Osteocyte (in vitro differentiated cells): Measurements from ENCODE around the gene PDE4D. TPM values are rescaled to one million over a fixed set of nuclear protein-coding genes. Genes with fewer than 3 reads are reported as not detected.

ENCODE experiments used
- DNase-seq: peaks from one replicate; pipeline ENCODE4 v3.0.0; 2021; ENCODE audit warnings: mixed read lengths; ENCODE audit not compliant: unreplicated experiment; ENCODE audit errors: extremely low spot score
- H3K27ac Mint-ChIP-seq: one replicate; pipeline ENCODE4 v1.8.0; 2021; ENCODE audit warnings: mild to moderate bottlenecking, mixed read lengths; ENCODE audit not compliant: unreplicated experiment
- H3K27me3 Mint-ChIP-seq: one replicate; pipeline ENCODE4 v1.8.0; 2021; ENCODE audit warnings: mixed read lengths; ENCODE audit not compliant: unreplicated experiment
- H3K36me3 Mint-ChIP-seq: one replicate; pipeline ENCODE4 v1.8.0; 2021; ENCODE audit warnings: mixed read lengths; ENCODE audit not compliant: unreplicated experiment
- H3K4me1 Mint-ChIP-seq: one replicate; pipeline ENCODE4 v1.8.0; 2021; ENCODE audit warnings: mixed read lengths; ENCODE audit not compliant: unreplicated experiment
- H3K4me3 Mint-ChIP-seq: one replicate; pipeline ENCODE4 v1.8.0; 2021; ENCODE audit warnings: mild to moderate bottlenecking, moderate library complexity, mixed read lengths; ENCODE audit not compliant: unreplicated experiment
- H3K9me3 Mint-ChIP-seq: one replicate; pipeline ENCODE4 v1.8.0; 2021; ENCODE audit warnings: mixed read lengths; ENCODE audit not compliant: unreplicated experiment
- total RNA-seq: library from RNA; stranded (reverse); gene quantifications from 2 replicates; pipeline ENCODE4 v1.2.1, GENCODE V29; 2021
- TF ChIP-seq, protein P1 (sequence below): fragments of 200-600 bp; sonication (generic); IDR thresholded peaks from 2 replicates; pipeline ENCODE4 v1.5.0; 2021; ENCODE audit warnings: antibody characterized with exemption, mild to moderate bottlenecking, moderate library complexity

Gene PDE4D
- total RNA-seq, 1 donor from 2014 or later: 24.2 TPM

DNA sequence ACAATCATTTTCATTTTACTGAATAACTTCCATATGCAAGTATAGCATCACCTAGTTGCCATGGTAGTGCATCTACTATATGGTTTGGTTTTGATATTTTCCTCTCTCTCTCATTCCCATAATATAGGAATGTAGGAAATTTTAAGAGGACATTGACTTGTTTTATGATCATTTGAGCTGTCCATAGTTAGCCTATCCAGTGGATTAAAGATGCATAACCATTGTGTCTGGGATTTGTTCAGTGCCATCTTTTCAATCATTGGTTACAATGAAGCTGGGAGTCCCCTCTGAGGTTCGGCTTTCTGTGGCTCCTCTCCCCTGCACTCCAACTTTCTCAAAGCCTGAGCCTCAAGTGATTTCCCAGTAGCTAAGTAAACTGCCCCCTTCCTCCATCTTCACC is 852.2 kb downstream of the PDE4D start:
- Mint-ChIP-seq H3K36me3 (no peaks in the 10 kb centered on the region), H3K4me1 (peaks cover 40% of the 10 kb centered on the region), H3K4me3 (no peak overlapping the region), H3K27ac (no peak overlapping the region), H3K9me3 (no peaks in the 10 kb centered on the region), H3K27me3 (no peaks in the 10 kb centered on the region)
- TF ChIP-seq, protein P1, sequence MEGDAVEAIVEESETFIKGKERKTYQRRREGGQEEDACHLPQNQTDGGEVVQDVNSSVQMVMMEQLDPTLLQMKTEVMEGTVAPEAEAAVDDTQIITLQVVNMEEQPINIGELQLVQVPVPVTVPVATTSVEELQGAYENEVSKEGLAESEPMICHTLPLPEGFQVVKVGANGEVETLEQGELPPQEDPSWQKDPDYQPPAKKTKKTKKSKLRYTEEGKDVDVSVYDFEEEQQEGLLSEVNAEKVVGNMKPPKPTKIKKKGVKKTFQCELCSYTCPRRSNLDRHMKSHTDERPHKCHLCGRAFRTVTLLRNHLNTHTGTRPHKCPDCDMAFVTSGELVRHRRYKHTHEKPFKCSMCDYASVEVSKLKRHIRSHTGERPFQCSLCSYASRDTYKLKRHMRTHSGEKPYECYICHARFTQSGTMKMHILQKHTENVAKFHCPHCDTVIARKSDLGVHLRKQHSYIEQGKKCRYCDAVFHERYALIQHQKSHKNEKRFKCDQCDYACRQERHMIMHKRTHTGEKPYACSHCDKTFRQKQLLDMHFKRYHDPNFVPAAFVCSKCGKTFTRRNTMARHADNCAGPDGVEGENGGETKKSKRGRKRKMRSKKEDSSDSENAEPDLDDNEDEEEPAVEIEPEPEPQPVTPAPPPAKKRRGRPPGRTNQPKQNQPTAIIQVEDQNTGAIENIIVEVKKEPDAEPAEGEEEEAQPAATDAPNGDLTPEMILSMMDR: no peak
- DNase-seq: no peak

GRCh38 chr5:59040804-59041201 is 852.7 kb downstream of the PDE4D start:
- H3K4me3 Mint-ChIP-seq: no peak overlapping the region
- TF ChIP-seq, protein P1: no peak
- H3K4me1 Mint-ChIP-seq: peaks cover 46% of the 10 kb centered on the region

DNA sequence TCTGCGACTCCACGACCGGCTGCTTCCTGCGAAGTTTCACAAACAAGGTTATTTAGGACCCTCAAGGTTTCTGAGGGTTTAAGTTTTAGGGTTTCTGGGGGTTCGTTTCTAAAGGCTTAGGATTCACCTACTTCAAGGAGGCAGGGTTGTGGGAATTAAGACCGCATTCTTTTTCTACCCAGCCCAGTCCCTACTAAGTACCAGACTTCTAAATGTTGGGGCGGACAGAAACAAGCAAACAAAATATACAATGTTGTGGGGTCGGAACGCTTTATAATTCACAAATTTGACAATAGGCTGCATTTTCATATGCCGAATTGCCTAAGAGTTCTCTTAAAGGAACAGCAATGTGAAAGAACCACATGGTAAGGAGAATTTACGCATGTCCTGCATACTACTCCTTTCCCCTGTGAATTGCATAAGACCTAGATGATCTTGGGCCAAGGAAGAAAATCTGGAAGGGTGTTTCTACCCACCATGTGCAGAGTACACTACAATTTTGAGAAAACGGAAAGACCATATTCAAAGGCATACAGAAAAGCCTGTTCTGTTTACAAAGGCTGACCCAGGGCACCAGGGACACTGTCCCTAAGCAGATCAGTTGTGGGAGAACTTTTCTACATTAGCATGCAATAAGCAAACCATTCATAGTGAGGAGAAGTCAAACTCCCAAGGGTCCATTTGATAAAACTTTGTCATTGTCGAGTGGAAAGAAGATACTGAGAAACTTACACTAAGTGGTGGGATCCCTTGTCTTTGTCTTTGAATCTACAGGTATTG is 853.3 kb downstream of the PDE4D start:
- peak overlapping the region; percentile 58 for H3K4me3 Mint-ChIP-seq
- no peaks in the 10 kb centered on the region for H3K9me3 Mint-ChIP-seq
- no peaks in the 10 kb centered on the region for H3K27me3 Mint-ChIP-seq
- H3K36me3 Mint-ChIP-seq: no peaks in the 10 kb centered on the region
- DNase-seq: no peak
- peaks cover 51% of the 10 kb centered on the region for H3K4me1 Mint-ChIP-seq
- no peak overlapping the region for H3K27ac Mint-ChIP-seq
- TF ChIP-seq, protein P1: no peak

More at GRCh38 chr5:59040804-59041201, 852.7 kb downstream of the PDE4D start:
- H3K9me3 Mint-ChIP-seq: no peaks in the 10 kb centered on the region
- H3K36me3 Mint-ChIP-seq: no peaks in the 10 kb centered on the region
- H3K27ac Mint-ChIP-seq: no peak overlapping the region
- no peak for DNase-seq
- H3K27me3 Mint-ChIP-seq: no peaks in the 10 kb centered on the region

DNA sequence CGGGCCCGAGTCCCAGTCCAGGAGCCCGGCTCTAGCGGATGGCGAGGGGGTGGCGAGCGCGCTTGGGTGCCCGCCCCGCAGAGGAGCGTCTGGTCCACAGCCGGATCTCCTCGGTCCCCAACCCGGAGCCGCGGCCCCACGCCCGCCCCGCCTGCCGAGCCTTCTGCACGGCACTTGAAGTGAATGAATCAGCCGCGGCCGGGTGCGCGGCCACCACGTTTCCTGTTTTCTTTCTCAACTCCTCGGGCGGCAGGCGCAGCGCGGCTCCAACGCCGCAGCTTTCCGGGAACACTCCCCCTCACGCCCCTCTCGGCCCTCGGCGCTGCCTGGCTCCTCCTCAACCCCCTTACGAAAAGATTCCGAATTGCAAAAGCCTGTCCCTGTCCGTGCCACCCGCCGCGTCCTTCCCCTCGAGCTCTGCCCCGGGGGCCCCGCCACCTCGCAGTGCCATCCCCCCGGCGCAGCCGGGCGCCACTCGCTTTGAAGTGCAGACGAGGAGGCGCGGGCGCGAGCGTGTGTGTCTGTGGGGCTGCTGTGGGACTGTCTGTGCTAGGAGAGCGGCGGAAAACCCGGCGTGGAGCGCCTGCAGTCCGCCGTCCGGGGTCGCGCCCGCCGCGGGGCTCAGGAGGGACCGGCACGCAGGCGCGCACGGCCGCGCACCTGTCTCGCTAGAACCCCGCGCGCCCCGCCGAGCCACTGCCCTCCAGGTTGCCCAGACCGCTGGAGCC is 854.1 kb downstream of the PDE4D start:
- Mint-ChIP-seq H3K27me3 (no peaks in the 10 kb centered on the region), H3K4me3 (peak overlapping the region; percentile 95), H3K36me3 (no peaks in the 10 kb centered on the region), H3K27ac (peak overlapping the region; percentile 75), H3K4me1 (peaks cover 57% of the 10 kb centered on the region), H3K9me3 (no peaks in the 10 kb centered on the region)
- TF ChIP-seq, protein P1: no peak
- DNase-seq: peak; percentile 87

DNA sequence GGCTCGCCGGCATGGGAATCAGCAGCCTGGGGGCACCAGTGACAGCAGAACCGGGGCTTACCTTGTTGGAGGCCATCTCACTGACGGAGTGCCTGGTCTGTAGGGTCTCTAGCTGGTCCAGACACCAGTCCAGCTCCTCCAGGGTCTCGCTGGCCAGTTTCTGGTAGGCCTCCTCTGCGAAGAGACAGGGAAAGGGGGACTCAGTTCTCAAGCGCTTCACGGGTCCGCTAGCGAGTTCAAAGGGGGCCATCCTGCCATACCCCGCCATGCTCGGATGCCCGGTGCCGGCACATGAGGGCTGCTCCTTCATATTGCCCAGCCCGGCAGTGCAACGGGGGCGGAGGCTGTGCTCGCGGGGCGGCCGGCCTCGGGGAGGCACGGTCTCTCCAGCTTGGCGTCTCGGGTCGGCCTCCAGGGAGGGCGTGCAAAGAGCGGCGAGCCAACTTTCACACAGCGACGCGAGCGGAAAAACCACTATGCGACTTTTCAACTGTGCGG is 854.7 kb downstream of the PDE4D start:
- H3K9me3 Mint-ChIP-seq: no peaks in the 10 kb centered on the region
- H3K4me1 Mint-ChIP-seq: peaks cover 58% of the 10 kb centered on the region
- DNase-seq: peak; percentile 85
- H3K36me3 Mint-ChIP-seq: no peaks in the 10 kb centered on the region
- TF ChIP-seq, protein P1: no peak
- H3K27me3 Mint-ChIP-seq: no peaks in the 10 kb centered on the region
- H3K4me3 Mint-ChIP-seq: peak overlapping the region; percentile 95
- H3K27ac Mint-ChIP-seq: peak overlapping the region; percentile 73
